Left hindlimb (tissue), 1 donor: Measurements from ENCODE around the gene LINC01488.

ENCODE experiments used
- DNase-seq: peaks from one replicate; pipeline ENCODE4 v3.0.0-alpha.2; 2018

LINC01488 gene

DNA sequence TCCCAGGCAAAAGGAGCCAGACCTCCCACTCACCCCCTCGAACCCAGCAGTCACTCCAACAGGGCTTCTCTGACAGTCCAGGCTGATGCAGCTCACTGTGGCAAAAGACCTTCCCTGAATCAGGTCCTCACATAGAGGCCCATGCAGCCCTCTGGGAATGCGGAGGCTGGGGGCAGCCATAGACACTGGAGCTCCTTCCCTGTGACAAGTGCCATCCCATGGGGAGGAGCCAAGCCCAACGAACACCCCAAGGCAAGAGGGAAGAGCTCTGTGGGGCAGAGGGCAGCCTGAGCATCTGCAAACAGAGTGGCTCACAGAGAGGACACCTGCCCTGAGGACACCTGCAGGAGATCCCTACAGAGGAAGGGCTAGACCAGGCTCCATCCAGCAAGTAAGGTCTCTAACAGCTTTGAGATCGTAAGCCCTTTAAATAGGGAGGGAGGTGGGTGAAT lies at the start of gene LINC01488:
Gene LINC01488, plus strand, starts transcription at position 271 of the 452 bp plus-strand sequence.
- peak; percentile 15 for DNase-seq

DNA sequence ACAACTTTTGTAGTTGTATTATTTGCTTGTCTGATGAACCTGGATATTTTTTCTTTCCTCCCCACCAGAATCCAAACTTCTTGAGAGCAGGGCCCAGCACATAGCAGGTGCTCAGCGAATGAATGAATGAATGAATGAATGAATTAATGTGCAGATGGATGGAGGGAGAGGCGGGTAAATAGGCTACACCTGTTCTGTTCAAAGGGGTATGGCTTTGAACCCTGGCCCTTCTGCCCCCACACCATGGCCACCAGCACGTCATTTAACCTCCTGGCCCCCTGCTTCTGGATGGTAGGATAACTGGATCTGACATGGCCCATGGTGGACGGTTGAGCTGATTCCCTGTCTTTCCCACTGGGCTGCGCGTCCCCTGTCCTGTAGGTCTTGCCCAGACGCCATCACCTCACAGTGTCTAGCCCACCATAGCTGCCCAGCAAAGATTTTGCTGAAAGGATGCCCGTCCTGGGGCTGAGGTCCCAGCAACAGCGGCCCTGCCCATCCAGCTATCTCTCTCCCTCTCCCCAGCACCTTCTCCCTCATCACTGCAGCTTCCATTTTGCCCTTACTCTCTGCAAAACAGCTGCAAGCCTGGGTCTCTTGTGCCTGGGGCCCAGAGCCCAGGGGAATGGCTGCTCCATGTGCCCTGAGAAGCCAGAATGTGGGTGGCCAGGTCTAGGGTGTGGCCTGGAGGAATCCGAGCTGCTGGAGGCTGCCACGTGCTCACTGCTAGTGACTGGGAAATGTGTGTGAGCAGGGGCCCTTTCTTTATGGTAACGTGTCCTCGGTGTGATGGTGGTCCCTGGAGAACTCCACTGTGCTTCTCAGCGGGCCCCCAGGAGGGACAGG lies 49.3 kb upstream of the LINC01488 start:
- DNase-seq = peak; percentile 13

DNA sequence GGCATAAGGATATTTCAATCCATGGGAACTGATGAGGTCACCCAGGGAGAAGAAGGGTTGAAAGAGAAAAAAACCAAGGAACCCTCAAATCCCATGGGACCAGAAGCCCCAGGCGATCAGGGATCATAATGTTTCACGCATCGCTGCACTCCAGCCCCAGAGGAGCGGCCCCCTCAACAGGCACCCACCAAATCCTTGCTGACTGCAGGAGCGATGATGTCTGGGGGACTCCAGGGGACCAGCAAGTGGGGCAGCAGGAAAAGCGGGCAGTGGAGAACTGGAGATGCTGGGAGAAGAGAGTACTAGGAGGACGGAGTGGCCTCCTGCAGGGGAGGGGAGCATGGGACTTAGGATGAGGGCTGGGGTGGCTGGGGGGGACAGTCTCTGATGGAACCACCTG lies 47.7 kb upstream of the LINC01488 start:
- peak; percentile 12 for DNase-seq

DNA sequence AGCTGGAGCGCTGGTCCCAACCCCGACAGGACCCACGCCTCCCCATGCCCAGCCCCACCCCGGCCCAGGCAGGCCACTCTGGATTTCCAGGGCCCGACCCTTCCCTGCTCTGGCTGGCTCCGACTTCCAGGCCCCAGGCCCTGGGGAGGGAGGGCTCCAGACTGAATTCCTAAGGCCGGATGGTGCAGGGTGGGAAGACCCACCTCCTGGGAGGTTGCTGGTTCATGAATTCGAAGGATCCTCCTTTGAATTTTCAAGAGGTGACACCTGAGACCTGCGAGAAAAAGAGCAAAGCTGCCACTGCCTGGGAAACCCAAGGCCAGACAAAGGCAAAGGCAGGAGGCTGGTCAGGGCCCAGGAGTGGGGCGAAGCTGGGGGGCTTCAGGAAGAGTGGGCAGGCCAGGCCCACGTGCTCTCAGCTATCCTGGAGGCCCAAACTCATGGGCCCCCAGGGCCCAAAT lies 47.0 kb upstream of the LINC01488 start:
- peak; percentile 25 for DNase-seq

DNA sequence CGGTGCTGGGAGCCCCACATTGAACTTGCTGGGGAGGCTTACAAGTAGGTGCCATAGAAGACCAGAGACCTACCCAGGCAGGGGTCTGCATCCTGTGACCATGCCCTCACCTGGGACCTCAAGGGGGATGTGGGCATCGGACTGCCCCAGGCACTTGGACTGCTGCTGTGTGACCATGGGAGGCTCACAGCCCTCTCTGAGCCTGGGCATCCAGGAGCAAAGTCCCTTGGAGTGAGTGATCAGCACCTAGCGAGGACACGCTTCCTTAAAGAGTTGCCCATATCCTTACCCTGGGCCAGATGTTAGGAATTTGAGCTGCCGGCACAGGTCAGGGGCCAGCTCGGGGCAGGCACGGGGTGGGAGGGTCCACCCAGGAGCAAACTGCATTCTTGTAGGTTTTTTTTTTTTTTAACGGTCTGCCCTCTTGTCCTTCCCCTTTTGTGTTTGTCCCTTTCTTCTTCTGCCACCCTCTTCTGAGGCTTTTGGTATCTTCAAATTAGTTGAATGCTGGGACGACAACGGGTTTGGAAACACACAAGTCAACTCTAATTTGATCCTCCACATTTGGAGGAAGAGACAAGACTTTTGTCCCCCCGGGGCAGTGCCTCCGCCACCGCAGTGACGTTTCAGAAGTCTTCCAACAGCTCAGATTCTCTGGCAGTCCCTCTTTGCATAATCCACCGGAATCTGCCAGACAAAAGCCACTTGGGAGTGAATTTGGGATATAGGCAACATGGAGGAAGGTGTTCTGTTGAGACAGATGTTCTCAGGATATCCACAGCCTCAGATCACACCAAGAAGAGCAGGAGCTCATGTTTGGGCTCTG lies 46.1 kb upstream of the LINC01488 start:
- peak; percentile 20 for DNase-seq

DNA sequence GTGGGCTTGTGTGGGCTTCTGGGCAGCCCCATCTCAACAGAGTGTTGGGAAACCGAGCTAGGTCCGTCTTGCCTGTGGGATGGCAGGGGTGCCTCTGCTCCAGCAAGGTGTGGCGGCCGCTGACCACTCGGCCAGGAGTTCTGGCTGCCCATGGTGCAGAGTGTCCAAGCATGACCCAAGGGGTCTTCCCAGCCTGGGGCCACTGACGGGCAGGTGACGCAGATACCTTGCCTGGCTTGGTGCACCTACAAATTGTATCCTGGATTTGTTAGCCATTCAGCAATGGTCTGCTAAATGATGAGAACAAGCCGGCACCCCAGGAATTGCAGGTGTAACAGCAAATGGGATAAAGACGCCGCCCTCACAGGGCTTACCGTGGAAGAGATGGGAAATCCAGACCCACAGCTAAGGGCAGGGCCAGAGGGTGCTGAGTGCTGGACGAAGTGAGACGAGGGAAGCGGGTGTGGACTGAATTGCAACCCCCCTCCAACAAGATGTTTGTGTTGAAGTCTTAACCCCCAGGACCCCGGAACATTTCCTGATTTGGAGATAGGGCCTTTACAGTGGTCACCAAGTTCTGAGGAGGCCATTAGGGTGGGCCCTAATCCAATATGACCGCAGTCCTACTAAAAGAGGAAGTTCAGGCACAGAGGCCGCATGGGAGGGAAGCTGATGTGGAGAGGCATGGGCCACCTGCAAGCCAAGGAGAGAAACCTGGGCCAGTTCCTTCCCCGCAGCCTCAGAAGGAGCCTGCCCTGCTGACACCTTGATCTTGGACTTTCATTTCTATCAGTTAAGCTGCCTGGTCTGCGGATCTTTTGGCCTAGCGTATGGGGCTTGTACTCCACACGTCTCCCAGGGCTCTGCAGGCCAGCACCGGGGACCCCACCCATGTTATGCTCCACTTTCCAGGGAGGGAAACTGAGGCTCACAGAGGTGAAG lies 45.2 kb upstream of the LINC01488 start:
- DNase-seq = peak; percentile 16

DNA sequence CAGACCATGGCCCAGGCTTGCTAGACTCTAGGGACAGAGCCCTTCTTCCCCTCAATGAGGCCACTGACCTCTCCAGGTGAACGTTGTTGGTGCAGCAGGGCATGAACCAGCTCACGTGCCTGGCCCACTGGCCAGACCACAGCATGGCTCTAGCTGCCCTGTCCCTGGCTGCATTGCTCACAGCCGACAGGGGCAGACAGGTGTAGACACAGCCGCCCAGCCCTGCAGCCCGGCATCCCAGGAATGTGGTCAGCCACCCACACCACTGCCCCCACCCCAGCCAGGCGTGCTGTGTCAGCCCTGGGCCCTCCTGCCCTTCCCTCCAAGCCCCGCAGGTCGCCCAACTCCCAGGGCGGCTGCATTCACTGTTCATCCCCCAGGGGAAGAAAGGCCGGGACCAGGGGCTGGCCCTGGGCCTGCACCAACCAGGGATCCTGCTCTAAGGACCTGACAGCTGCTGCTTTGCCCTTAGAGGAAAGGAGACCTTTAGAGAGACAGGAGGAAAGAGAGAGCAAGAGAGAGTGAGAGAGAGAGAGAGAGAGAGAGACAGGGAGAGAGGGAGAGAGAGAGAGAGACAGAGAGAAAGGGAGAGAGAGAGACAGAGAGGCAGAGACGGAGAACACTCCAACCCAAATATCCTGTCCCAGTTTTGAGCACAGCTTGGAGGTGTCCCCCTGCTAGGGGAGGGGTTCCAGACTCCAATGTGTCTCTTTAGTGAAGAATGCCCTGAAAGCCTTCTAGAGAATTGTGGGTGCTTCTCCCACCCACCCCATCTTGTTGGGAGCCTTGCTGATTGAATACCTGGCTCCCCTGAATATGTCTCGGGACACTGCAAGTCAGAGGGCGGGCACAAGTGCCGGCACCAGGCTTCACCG lies 44.2 kb upstream of the LINC01488 start:
- peak; percentile 29 for DNase-seq

DNA sequence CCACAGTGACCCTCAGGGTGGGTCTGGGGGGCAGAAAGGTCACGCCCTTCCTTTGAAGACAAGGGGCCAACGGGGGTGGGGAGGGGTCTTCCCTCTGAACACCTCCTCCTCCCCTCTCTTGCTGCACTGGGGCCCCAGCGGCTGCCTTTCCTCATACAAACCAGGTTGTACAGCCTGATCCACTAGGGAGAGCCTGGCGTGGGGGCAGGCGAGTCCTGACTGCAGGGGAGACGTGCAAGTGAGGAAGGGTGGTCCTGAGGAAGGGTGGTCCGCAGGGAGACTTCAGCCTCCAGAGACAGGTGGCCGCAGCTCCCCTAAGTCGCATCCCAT lies 43.6 kb upstream of the LINC01488 start:
- peak; percentile 30 for DNase-seq

DNA sequence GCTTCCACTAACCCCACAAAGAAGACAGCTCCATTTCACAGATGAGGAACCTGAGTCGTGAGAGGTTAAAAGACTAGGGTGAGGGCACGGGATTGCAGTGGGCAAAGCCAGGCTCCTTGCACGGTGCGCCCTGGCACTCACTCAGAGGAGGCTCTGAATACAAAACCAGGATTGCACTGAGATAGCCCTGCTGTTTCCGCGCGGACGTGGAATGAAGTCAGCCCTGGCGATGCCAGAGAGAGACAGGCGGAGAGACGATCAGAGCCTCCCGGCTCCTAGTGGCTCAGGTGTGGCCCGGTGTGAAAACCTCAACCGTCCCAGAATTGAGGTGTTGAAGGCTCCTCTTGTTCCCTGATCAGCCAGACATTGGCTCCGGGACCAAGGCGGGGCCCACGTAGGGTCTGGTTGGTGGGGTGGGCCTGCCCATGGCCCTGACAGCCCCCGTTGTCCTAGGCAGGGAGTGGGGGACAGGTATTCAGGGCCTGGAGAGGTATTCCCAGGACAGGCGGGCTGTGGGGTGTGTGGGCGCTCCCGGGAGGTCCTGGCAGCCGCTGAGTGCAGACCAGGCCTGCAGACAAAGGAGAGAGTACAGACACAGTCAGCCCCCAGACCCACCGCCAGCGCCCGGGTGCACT lies 43.1 kb upstream of the LINC01488 start:
- peak; percentile 17 for DNase-seq

DNA sequence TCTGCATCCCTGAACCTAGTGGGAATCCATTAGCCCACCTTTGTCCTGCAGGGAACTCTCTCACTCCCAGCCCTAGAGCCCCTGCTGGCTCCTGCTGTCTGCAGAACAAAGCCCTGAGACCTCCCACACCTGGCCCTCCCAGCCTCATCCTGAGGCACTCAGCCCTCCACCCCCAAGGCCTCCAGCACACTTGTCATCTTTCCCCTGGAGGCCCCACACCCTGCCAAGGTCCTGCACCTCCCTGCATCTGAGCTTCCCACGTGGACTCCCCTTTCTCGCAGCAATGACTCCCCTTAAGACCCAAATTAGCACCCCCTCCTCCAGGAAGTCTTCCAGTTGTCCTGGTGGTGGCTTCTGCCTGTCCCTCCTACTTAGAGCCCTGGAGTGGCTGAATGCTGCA lies 42.3 kb upstream of the LINC01488 start:
- peak; percentile 24 for DNase-seq

DNA sequence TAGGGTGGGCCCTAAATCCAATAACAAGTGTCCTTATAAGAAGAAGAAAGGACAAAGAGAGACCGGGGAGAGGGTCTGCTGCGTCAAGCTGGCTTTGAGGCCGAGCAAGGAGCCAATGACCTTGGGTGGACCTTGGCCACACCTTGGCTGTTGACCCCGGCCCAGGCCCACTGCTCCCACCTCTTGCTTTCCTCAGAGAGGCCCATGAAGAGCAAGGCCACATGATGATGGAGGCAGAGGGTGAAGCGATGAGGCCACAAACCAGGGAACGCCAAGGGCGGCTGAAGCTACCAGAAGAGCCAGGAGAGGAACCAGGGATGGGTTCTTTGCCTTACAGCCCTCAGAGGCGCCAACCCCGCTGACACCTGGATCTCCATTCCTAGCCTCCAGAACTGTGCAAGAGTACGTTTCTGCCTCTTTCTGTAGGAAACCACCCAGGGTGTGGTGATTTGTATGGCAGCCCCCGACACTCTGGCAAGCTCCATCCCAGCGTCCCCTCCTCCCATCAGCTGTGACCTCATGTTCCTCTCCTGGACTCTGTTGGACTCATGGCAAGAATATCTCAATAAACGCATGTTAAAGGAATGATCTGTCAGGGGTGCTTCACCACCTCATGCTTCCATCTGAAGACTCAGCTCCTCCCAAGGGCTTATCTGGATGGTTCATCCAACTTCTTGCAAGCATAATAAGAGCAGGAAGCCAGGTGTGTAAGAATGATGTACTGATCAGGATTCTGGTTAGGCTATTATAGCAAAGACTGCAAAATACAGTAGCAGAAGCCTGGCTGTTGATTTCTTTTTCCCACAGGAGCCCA lies 41.6 kb upstream of the LINC01488 start:
- DNase-seq = peak; percentile 20

DNA sequence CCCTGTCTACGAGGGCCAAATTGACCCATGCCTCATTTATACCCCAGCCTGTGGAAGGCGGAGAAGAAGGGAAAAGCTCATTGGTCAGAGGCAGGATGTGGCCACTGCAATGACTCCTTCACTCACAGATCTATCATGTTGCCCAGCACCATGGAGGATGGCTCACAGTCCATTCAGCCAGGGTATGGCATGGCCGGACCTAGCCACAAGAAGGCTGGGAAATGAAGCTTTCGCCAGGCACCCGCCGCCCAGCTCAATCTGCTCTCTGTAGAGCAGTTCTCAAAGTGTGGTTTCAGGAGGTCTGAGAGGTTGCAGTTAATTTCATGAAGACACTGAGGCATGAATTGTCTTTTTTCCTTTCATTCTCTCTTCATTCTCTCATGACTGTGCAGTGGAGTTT lies 40.6 kb upstream of the LINC01488 start:
- peak; percentile 7 for DNase-seq

DNA sequence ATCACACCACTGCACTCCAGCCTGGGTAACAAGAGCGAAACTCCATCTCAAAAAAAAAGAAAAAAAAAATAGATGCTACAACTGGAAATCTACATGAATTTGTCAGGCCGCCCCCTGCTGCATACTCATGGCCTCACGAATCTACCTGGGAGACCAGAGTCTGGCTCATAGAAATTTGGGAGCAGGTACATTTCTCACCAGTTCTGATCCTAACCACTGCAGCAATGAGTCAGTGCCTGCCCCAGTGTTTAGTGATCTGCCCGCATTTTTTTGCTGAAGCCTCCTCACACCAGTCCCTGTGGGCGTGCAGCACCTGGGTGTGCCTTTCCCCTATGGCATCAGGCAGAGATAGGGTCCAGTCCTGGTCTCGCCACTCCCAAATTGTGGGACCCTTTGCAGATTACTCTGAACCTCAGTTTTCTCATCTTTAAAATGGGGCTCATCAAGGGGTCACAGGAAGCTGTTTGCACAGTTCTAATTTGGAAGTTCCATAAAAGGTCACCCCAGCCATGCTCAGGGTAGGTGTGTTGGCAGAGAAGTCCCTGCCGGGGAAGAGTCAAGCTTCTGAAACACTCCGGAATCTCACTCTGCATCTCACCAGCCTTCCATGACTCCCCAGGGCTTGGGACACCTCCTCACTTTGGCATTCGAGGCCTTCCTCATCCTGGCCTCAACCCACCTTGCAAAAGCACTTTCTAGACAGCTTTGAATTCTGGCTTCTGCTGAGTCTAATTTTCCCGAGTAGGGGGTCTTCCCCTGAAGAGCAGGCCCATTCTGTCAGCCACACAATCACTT lies 39.3 kb upstream of the LINC01488 start:
- peak; percentile 31 for DNase-seq

DNA sequence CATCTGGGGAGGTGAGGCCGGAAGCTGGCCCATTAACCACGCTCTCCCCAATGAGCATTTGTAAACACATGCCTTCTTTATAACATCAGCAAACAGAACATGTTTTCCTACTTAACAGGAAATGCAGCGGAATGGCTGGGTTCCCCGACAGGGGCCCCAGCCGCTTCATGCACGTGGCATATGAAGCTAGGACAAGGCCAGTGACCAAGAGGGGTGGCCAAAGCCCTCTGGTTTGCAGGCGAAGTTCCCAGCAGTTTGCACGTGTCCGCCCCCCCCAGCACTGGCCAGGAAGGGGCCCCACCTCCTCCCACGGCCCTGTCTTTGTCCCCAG lies 38.7 kb upstream of the LINC01488 start:
- DNase-seq = peak; percentile 89

DNA sequence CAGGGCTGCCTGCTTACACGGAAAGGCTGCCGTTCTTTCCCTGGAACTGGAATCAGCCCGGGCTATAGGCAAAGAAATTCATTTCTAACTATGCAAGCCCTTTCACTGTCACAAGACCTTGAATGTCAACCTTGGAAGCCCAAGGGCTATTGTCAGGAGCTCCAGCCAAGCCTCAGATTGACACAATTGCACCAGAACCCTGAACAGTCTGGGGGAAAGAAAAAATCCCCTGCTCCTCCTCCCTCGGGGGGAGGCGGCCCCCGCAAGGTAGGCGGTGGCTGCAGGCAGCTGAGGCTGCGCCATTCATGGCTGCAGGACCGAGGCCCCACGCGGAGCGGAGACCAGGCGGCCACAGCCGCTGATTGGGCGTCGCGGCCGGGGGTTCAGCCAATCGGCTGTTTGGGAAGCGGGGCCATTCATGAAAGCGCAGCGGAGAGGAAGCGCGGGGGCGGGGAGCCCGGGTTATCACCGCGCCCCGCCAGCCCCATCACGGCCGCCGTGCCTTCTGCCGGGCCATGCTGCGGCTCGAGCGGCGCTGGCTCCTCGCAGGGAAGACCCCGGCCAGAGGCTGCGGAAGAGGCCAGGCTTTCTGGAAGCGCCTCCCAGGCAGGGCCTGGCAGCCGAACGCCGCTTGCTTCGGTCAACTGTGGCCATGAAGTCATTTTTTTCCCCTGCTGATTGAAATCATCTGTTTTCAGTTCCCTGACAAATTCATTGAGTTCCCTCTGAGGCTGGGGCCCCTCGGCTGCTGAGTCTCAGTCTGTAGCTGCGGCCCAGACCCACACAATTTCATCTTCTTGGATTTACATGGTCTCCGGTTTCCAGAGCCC lies 38.1 kb upstream of the LINC01488 start:
- peak; percentile 97 for DNase-seq

DNA sequence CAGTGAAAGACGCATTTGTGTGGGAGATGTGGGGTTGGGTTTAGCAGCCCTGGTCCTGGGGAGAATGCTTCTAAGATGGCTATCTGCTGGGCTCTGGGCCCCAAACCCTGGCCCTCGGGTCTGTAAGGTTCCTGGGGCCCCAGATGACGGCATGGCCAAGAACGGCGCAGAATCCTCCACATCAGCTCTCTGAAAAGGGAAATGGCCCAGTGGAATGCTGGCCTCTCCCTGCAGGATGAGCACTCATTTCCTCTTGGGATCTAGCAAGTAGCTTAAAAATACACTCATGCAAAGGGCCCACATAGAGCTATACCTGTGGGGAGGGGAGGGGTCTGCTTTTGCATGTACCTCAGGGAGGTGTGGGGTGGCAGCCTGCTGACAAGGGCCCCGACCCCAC lies 37.5 kb upstream of the LINC01488 start:
- DNase-seq = no peak

DNA sequence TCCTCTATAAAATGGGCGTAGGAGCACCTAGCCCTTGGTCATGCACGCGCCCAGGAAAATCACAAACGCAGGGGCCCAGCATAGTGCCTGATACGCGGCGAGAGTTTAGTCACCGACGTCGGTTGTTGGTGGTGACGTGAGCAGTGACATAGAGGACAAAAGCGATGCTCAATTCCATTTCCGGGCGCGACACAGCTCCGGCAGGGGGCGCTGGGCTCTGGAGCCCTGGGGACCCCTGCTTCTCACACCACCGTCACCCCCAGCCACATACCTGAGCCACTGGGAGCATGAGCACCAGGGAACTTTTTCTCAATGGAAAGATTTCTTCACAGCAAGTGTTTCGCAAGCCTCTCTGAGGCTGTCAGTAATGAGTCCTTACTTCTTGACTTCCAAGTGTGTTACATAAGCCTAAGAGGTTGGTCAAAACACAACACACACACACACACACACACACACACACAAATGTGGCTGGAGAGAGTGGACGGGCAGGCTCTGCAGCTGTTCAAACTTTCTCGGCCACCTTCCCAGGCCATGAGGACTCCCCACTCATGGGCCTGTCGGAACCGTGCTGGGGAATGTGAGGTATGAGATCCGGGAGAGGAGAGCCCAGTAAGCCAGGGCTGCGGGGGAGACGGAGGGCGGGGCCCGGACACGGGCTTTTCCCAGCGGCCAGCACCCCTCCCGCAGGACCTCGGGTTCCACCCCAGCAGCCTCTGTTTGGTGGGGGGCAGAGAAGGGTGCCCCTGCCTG lies 36.9 kb upstream of the LINC01488 start:
- peak; percentile 64 for DNase-seq

DNA sequence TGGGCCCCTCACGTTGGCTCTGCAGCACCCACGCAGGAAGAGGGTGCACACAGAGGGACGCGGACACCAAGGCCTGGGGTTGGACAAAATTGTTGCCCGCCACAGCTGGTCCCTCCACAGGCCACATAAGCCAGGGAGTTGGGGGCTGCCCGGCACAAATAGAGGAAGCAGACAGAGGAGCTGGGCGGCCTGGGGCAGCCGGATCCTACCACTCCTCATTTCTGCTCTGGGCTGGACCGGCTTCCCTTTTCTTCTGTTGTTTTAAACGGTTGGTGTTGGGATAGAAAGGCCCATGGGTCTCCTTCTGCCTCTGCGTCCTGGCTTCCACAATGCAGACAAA lies 36.4 kb upstream of the LINC01488 start:
- DNase-seq = no peak
